PC-3 (cell line): ENCODE data around the gene STK38L.

Source experiments
- EZH2 ChIP-seq: fragments of 300-600 bp; sonication (generic); IDR thresholded peaks from one replicate; pipeline ENCODE4 v1.6.1; 2017; ENCODE audit warnings: antibody characterized with exemption, mild to moderate bottlenecking, low read length; ENCODE audit not compliant: unreplicated experiment
- EZH2phosphoT487 ChIP-seq: fragments of 300-600 bp; sonication (generic); IDR thresholded peaks from 2 replicates; pipeline ENCODE4 v1.6.1; 2018; ENCODE audit warnings: mild to moderate bottlenecking, antibody characterized with exemption, low read length, borderline replicate concordance
- TF ChIP-seq, protein P1 (sequence below): fragments of 300-600 bp; sonication (generic); conservative IDR thresholded peaks from 2 replicates; pipeline ENCODE4 v1.5.1; 2017; ENCODE audit warnings: antibody characterized with exemption, low read depth, mild to moderate bottlenecking, low read length

DNA sequence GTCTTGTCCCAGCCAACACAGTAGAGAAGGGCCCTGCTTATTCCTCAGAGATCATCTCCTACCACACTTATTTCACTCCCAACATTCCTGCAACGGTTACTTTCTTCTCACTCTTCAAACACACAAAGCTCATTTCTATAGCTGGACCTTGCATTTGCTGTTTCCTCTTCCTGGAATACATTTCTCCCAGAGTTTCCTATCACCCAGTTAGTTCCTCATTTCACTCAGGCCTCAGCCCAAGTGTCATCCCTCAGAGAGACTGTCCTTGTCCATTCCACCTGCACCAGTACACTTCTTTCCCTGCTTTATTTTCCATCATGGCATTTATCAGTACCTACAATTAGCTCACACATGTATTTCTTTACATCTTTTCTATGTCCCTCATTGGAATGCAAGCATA, 14.7 kb upstream of the STK38L start:
- TF ChIP-seq, protein P1, sequence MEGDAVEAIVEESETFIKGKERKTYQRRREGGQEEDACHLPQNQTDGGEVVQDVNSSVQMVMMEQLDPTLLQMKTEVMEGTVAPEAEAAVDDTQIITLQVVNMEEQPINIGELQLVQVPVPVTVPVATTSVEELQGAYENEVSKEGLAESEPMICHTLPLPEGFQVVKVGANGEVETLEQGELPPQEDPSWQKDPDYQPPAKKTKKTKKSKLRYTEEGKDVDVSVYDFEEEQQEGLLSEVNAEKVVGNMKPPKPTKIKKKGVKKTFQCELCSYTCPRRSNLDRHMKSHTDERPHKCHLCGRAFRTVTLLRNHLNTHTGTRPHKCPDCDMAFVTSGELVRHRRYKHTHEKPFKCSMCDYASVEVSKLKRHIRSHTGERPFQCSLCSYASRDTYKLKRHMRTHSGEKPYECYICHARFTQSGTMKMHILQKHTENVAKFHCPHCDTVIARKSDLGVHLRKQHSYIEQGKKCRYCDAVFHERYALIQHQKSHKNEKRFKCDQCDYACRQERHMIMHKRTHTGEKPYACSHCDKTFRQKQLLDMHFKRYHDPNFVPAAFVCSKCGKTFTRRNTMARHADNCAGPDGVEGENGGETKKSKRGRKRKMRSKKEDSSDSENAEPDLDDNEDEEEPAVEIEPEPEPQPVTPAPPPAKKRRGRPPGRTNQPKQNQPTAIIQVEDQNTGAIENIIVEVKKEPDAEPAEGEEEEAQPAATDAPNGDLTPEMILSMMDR: no peak
- TF ChIP-seq EZH2: no peak
- TF ChIP-seq EZH2phosphoT487: no peak
